LNCaP clone FGC (cell line): ENCODE measurements around the gene ZNF385D.

Source experiments
- DNase-seq: peaks from one replicate; pipeline ENCODE4 v3.0.0-alpha.2; 2011; ENCODE audit warnings: low read depth
- H3K4me3 ChIP-seq: 2 replicates; pipeline ENCODE4 v1.5.1; 2011; ENCODE audit warnings: mild to moderate bottlenecking, low read depth, low read length, control low read depth
- TF ChIP-seq, protein P1 (sequence below): IDR thresholded peaks from 2 replicates; pipeline ENCODE4 v1.5.1; 2012; ENCODE audit warnings: mild to moderate bottlenecking; ENCODE audit not compliant: control insufficient read depth, insufficient read depth; ENCODE audit errors: extremely low read depth

Gene ZNF385D

DNA sequence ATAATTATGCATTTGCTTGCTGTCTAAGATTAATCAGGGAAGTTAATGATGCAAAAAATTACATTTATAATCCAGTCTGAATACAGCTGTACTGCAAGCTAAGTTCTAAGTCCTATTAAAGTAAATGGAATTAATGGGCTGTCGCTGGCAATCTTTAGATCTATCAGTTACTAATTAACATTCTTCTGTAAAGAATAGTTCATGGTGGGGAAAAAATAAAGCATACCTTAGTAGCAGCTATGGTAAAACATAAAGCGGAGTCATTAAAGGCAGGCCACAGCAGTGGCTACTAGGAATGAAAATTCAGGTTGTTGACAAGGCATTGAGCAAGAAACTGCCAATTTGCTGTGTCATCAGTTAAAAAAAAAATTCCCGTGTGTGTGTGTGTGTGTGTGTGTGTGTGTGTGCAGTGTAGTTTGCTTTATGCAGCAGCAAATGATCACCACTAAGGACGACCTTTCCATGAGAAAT lies 129.8 kb downstream of the ZNF385D start:
- H3K4me3 ChIP-seq: no peak overlapping the region
- DNase-seq: no peak
- TF ChIP-seq, protein P1, sequence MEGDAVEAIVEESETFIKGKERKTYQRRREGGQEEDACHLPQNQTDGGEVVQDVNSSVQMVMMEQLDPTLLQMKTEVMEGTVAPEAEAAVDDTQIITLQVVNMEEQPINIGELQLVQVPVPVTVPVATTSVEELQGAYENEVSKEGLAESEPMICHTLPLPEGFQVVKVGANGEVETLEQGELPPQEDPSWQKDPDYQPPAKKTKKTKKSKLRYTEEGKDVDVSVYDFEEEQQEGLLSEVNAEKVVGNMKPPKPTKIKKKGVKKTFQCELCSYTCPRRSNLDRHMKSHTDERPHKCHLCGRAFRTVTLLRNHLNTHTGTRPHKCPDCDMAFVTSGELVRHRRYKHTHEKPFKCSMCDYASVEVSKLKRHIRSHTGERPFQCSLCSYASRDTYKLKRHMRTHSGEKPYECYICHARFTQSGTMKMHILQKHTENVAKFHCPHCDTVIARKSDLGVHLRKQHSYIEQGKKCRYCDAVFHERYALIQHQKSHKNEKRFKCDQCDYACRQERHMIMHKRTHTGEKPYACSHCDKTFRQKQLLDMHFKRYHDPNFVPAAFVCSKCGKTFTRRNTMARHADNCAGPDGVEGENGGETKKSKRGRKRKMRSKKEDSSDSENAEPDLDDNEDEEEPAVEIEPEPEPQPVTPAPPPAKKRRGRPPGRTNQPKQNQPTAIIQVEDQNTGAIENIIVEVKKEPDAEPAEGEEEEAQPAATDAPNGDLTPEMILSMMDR: no peak

DNA sequence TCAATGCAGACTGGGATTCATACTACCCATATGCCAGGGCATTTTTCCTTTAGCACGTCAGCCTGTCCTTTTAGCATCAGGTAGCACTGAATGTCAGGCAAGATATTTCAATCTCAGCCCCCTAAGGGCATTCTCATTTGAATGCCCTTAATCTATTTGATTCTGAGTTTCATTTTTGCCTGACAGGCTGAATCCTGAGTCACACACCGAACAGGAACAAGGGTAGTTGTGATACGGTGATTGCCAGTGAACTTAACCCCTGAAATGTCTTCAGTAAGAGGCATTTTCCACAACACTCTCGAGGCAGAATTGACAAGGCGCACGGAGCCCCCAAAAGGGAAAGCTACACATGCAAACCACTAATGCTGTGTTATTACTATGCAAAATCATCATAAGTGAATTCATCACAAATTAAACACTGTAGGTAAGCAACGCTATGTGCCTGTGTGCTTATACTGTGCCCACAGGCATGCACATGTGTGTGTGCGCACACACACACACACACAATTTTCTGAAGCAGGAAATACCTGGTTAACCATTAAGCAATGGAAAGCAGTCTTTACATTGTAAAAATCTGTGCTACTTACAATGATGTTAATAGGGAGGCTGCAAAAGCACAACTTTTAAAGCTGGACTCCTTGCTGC lies 130.4 kb downstream of the ZNF385D start:
- no peak overlapping the region for H3K4me3 ChIP-seq
- TF ChIP-seq, protein P1: no peak
- DNase-seq: no peak

- DNase-seq: no peak
- TF ChIP-seq, protein P1: no peak
- no peak overlapping the region for H3K4me3 ChIP-seq
Measured at GRCh38 chr3:21618695-21619094, 132.3 kb downstream of the ZNF385D start.

- H3K4me3 ChIP-seq: no peak overlapping the region
- DNase-seq: no peak
- TF ChIP-seq, protein P1: no peak
Measured at GRCh38 chr3:21613372-21614070, 137.5 kb downstream of the ZNF385D start.

DNA sequence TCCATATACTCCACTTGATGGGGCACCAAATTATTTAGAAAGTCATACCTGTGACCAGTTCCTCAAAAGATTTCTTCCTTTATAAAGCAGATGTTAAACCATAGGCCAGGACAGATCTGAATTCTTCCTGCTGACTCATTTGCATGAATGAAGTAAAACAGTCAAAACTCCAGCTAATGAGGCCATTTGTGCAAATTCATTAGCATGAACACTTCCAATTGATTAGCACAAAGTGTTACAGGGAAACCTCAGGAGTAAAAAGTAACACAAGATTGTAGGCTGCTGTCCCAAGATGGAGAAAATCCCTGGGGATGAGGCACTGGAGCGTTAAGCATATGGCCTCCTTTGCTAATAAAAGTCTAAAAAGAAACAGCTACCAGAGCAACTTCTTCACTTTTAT lies 149.8 kb downstream of the ZNF385D start:
- TF ChIP-seq, protein P1: no peak
- no peak for DNase-seq
- H3K4me3 ChIP-seq: no peak overlapping the region

DNA sequence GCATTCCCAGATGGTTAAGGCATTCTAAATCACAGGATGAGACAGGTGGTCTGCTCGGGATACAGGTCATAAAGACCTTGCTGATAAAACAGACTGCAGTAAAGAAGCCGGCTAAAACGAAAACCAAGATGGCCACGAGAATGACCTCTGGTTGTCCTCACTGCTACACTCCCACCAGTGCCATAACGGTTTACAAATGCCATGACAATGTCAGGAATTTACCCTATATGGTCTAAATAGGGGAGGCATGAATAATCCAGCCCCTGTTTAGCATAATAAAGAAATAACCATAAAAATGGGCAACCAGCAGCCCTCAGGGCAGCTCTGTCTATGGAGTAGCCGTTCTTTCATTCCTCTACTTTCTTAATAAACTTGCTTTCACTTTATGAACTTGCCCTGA lies 151.1 kb downstream of the ZNF385D start:
- no peak for DNase-seq
- H3K4me3 ChIP-seq: no peak overlapping the region
- TF ChIP-seq, protein P1: no peak
